Uterus (tissue), 4 donors: ENCODE data around the gene IL15RA. TPM values are rescaled to one million over a fixed set of nuclear protein-coding genes. Genes with fewer than 3 reads are reported as not detected.

Experiments
- DNase-seq, 2 donors: peaks; one replicate each; pipeline ENCODE4 v3.0.0-alpha.2; 2019 to 2020
- H3K27ac ChIP-seq, 2 donors: fragments of 200-600 bp; sonication (generic); 1 replicate in 1 of 2; 2 replicates in 1 of 2; pipeline ENCODE4 v1.5.1; 2016 to 2018
- H3K27me3 ChIP-seq, 2 donors: fragments of 200-600 bp; sonication (generic); one replicate each; pipeline ENCODE4 v1.5.1; 2018 to 2019; ENCODE audit warnings: control low read depth in 1 of 2
- H3K36me3 ChIP-seq, 2 donors: fragments of 200-600 bp; sonication (generic); one replicate each; pipeline ENCODE4 v1.5.1; 2019; ENCODE audit warnings: control low read depth in 1 of 2
- H3K4me1 ChIP-seq, 2 donors: fragments of 200-600 bp; sonication (generic); one replicate each; pipeline ENCODE4 v1.5.1; 2018 to 2019; ENCODE audit warnings: control low read depth in 1 of 2
- H3K4me3 ChIP-seq, 2 donors: fragments of 200-600 bp; sonication (generic); 1 replicate in 1 of 2; 2 replicates in 1 of 2; pipeline ENCODE4 v1.5.1; 2018 to 2019; ENCODE audit warnings: mild to moderate bottlenecking in 1 of 2
- H3K9me3 ChIP-seq, 2 donors: fragments of 200-600 bp; sonication (generic); one replicate each; pipeline ENCODE4 v1.5.1; 2019; ENCODE audit warnings: control low read depth in 1 of 2
- CTCF ChIP-seq, 4 experiments: fragments of 200-600 bp in 2 of 4; fragments of 450-650 bp in 2 of 4; sonication (generic) in 2 of 4; IDR thresholded peaks; one replicate each; pipeline ENCODE4 v1.5.1; 2016 to 2019; ENCODE audit warnings: antibody characterized with exemption in 4 of 4, mild to moderate bottlenecking in 2 of 4, moderate library complexity in 1 of 4
- POLR2A ChIP-seq, 2 donors: fragments of 450-650 bp; IDR thresholded peaks; one replicate each; pipeline ENCODE4 v1.6.1; 2016; ENCODE audit warnings: antibody characterized with exemption in 2 of 2, mild to moderate bottlenecking in 1 of 2, moderate library complexity in 1 of 2
- intact Hi-C: fragments of 100-400 bp; cut with DNase I; formaldehyde crosslinking; loops from one replicate; pipeline ENCODE4 v1.15.1; 2023; ENCODE audit warnings: low total_unique reads
- total RNA-seq, 4 donors: library from RNA; depleted of rRNA in 3 of 4; stranded (reverse); fragments of >200 nt in 3 of 4; gene quantifications; one replicate each; pipeline versions ENCODE4 v1.1.0 to v1.2.4, GENCODE V29; 2014 to 2023
- donor health status: DM: yes; HTN: yes; CAD: no.

The IL15RA gene
- total RNA-seq, 4 donors from 2014 or later: 1.6 to 42.5 (median 31.9) TPM

GRCh38 chr10:5938291-5938690, 39.1 kb downstream of the IL15RA start:
- DNase-seq: no peak
- peaks cover 0 to under 1% of the 10 kb centered on the region in 2 donors for H3K4me1 ChIP-seq
- H3K4me3 ChIP-seq: no peak overlapping the region
- H3K9me3 ChIP-seq: no peaks in the 10 kb centered on the region
- H3K27me3 ChIP-seq: no peaks in the 10 kb centered on the region
- TF ChIP-seq CTCF (IDR thresholded peaks at IDR 0.05): no peak
- TF ChIP-seq POLR2A (IDR thresholded peaks at IDR 0.05): no peak
- H3K36me3 ChIP-seq: no peaks in the 10 kb centered on the region
- intact Hi-C loops: no loop called here
- no peak overlapping the region for H3K27ac ChIP-seq

- H3K4me1 ChIP-seq: peaks cover 0 to 3% of the 10 kb centered on the region in 2 donors
- intact Hi-C loops: no loop called here
- no peaks in the 10 kb centered on the region for H3K36me3 ChIP-seq
- no peak overlapping the region for H3K27ac ChIP-seq
- no peak for DNase-seq
- no peaks in the 10 kb centered on the region for H3K27me3 ChIP-seq
- H3K4me3 ChIP-seq: no peak overlapping the region
- no peaks in the 10 kb centered on the region for H3K9me3 ChIP-seq
- TF ChIP-seq POLR2A (IDR thresholded peaks at IDR 0.05) (no peak), CTCF (IDR thresholded peaks at IDR 0.05) (no peak)
Observed at GRCh38 chr10:5937016-5937415, 40.3 kb downstream of the IL15RA start.

DNA sequence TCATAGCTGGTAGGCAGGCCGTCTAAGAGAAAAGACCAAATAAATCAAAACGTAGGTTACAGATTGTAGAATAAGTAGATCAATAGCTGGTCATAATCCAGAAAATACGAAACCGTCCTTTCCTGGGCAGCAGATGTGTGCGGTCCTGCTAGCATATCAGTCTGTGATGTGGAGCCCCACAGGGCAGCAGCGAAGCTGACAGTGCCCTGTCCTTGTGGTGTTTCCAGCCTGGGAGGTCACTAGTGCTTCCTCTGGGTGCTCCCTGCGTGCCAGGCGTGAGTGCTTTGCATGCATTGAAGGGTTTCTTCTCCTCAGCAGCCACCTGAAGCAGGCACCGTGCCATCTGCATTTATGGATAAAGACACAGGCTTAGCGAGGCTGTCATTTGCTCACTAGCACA, 41.7 kb downstream of the IL15RA start:
- no peak overlapping the region for H3K4me3 ChIP-seq
- no peaks in the 10 kb centered on the region for H3K9me3 ChIP-seq
- intact Hi-C loops: no loop called here
- DNase-seq: no peak
- H3K27ac ChIP-seq: no peak overlapping the region
- peaks cover 0 to 3% of the 10 kb centered on the region in 2 donors for H3K4me1 ChIP-seq
- H3K27me3 ChIP-seq: no peaks in the 10 kb centered on the region
- TF ChIP-seq POLR2A (IDR thresholded peaks at IDR 0.05) (no peak), CTCF (IDR thresholded peaks at IDR 0.05) (no peak)
- no peaks in the 10 kb centered on the region for H3K36me3 ChIP-seq

DNA sequence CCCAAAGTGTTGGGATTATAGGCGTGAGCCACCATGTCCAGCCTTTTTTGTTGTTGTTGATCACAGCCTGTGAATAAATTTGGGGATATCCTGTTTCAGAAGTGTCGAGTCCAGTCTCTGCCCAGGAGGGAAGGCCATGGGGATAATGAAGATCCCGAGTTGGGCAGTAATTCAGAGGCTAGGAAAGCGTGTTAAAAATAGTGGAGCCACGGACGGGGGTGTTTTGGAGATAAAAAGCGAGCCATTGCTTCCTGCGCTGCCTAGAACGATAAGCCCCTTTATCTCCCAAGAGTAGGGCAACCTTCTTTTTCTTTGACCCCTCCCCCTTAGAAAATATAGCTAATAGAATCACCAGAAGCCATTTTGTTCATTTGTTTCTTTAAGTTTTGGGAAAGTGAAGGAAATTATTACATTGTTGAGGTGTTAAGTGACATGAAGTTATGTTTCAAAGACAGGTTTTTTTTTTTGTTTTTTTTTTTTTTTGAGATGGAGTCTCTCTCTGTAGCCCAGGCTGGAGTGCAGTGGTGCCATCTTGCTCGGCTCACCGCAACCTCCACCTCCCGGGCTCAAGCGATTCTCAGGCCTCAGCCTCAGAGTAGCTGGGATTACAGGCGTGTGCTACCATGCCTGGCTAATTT, 43.3 kb downstream of the IL15RA start:
- intact Hi-C loops: no loop called here
- Histone ChIP-seq H3K27ac (peak overlapping the region in 1 of 2 donors; percentile 82), H3K4me3 (no peak overlapping the region), H3K27me3 (no peaks in the 10 kb centered on the region), H3K9me3 (no peaks in the 10 kb centered on the region), H3K36me3 (no peaks in the 10 kb centered on the region), H3K4me1 (peaks cover 0 to 3% of the 10 kb centered on the region in 2 donors)
- TF ChIP-seq POLR2A (IDR thresholded peaks at IDR 0.05): no peak
- no peak for TF ChIP-seq CTCF (IDR thresholded peaks at IDR 0.05)
- DNase-seq: no peak

GRCh38 chr10:5932345-5932744, 45.0 kb downstream of the IL15RA start:
- Histone ChIP-seq H3K4me3 (no peak overlapping the region), H3K36me3 (no peaks in the 10 kb centered on the region), H3K27me3 (no peaks in the 10 kb centered on the region), H3K27ac (peak overlapping the region; percentile 82 to 86), H3K4me1 (peaks cover 0 to 3% of the 10 kb centered on the region in 2 donors), H3K9me3 (no peaks in the 10 kb centered on the region)
- TF ChIP-seq CTCF (IDR thresholded peaks at IDR 0.05) (no peak), POLR2A (IDR thresholded peaks at IDR 0.05) (no peak)
- intact Hi-C loops: no loop called here
- DNase-seq: peak; percentile 80 to 91
